HEK293 (cell line): ENCODE data around the gene TRPM5.

Source experiments
- BCL11A ChIP-seq: fragments of 450-650 bp; formaldehyde crosslinking; IDR thresholded peaks from 2 replicates; pipeline ENCODE4 v1.5.1; 2016; ENCODE audit warnings: low read depth, missing biosample characterization, missing genetic modification characterization
- SCRT1 ChIP-seq: fragments of 450-650 bp; formaldehyde crosslinking; IDR thresholded peaks from 2 replicates; pipeline ENCODE4 v1.5.1; 2016; ENCODE audit warnings: missing biosample characterization, missing genetic modification characterization, borderline replicate concordance
- TCF7L2 ChIP-seq: IDR thresholded peaks from 2 replicates; pipeline ENCODE4 v1.6.1; 2011; ENCODE audit warnings: low read depth, mild to moderate bottlenecking, inconsistent platforms, low read length, moderate library complexity, borderline replicate concordance
- ZBTB1 ChIP-seq: fragments of 450-650 bp; formaldehyde crosslinking; IDR thresholded peaks from 2 replicates; pipeline ENCODE4 v1.5.1; 2016; ENCODE audit warnings: missing biosample characterization, missing genetic modification characterization
- ZNF121 ChIP-seq: fragments of 450-650 bp; formaldehyde crosslinking; IDR thresholded peaks from 2 replicates; pipeline ENCODE4 v1.5.1; 2016; ENCODE audit warnings: missing biosample characterization, missing genetic modification characterization
- ZNF138 ChIP-seq: fragments of 450-650 bp; formaldehyde crosslinking; IDR thresholded peaks from 2 replicates; pipeline ENCODE4 v1.5.1; 2016; ENCODE audit warnings: missing biosample characterization, missing genetic modification characterization, borderline replicate concordance
- ZNF221 ChIP-seq: fragments of 450-650 bp; formaldehyde crosslinking; IDR thresholded peaks from 2 replicates; pipeline ENCODE4 v1.5.1; 2017; ENCODE audit warnings: missing biosample characterization, missing genetic modification characterization, borderline replicate concordance
- ZNF239 ChIP-seq: fragments of 450-650 bp; formaldehyde crosslinking; IDR thresholded peaks from 2 replicates; pipeline ENCODE4 v1.5.1; 2016; ENCODE audit warnings: missing biosample characterization, missing genetic modification characterization
- ZNF266 ChIP-seq: fragments of 450-650 bp; formaldehyde crosslinking; IDR thresholded peaks from 2 replicates; pipeline ENCODE4 v1.5.1; 2016; ENCODE audit warnings: missing biosample characterization, missing genetic modification characterization, low read depth
- ZNF292 ChIP-seq: fragments of 450-650 bp; formaldehyde crosslinking; IDR thresholded peaks from 2 replicates; pipeline ENCODE4 v1.5.1; 2016; ENCODE audit warnings: low read depth, missing biosample characterization, missing genetic modification characterization, borderline replicate concordance
- ZNF335 ChIP-seq: fragments of 450-650 bp; formaldehyde crosslinking; conservative IDR thresholded peaks from 2 replicates; pipeline ENCODE4 v1.5.1; 2016; ENCODE audit warnings: missing biosample characterization, missing genetic modification characterization
- ZNF530 ChIP-seq: fragments of 450-650 bp; formaldehyde crosslinking; IDR thresholded peaks from 2 replicates; pipeline ENCODE4 v1.5.1; 2016; ENCODE audit warnings: low read depth, missing biosample characterization, missing genetic modification characterization
- ZNF621 ChIP-seq: fragments of 450-650 bp; formaldehyde crosslinking; IDR thresholded peaks from 2 replicates; pipeline ENCODE4 v1.5.1; 2017; ENCODE audit warnings: missing biosample characterization, missing genetic modification characterization
- TF ChIP-seq, protein P1 (sequence below): fragments of 450-650 bp; formaldehyde crosslinking; IDR thresholded peaks from 2 replicates; pipeline ENCODE4 v1.5.1; 2016; ENCODE audit warnings: missing biosample characterization, missing genetic modification characterization

DNA sequence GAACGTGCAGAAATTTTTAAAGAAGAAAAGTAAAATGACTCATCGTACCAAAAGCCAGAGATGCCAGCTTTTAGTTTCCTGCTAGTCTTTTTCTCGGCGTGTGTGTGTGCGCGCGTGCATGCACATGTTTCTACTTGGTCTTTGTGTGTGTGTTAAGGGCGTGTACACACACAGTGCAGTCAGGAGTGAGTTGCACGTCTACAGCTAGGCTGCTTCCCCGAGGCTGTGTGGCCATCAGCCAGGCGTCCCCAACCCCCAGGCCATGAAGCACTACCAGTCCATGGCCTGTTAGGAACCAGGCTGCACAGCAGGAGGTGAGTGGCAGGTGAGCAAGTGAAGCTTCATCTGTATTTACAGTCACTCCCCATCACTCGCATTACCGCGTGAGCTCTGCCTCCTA, 36.9 kb upstream of the TRPM5 start:
- TF ChIP-seq, protein P1, sequence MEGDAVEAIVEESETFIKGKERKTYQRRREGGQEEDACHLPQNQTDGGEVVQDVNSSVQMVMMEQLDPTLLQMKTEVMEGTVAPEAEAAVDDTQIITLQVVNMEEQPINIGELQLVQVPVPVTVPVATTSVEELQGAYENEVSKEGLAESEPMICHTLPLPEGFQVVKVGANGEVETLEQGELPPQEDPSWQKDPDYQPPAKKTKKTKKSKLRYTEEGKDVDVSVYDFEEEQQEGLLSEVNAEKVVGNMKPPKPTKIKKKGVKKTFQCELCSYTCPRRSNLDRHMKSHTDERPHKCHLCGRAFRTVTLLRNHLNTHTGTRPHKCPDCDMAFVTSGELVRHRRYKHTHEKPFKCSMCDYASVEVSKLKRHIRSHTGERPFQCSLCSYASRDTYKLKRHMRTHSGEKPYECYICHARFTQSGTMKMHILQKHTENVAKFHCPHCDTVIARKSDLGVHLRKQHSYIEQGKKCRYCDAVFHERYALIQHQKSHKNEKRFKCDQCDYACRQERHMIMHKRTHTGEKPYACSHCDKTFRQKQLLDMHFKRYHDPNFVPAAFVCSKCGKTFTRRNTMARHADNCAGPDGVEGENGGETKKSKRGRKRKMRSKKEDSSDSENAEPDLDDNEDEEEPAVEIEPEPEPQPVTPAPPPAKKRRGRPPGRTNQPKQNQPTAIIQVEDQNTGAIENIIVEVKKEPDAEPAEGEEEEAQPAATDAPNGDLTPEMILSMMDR (tag by site-specific recombination), result no peak
- TF ChIP-seq ZNF221 (tag by site-specific recombination) (no peak), ZNF530 (tag by site-specific recombination) (no peak), ZNF335 (tag by site-specific recombination) (no peak), SCRT1 (no peak), ZNF138 (no peak), ZNF266 (tag by site-specific recombination) (no peak), BCL11A (tag by site-specific recombination) (no peak), ZBTB1 (tag by site-specific recombination) (no peak), ZNF239 (no peak), TCF7L2 (no peak), ZNF121 (tag by site-specific recombination) (no peak), ZNF621 (no peak), ZNF292 (tag by site-specific recombination) (no peak)
